NCI-H446 (cell line): Measurements from ENCODE around the gene ZNF765.
A peak's percentile ranks its signal among the peaks of the same experiment; 100 is the strongest.
"Not testable (repeated sequence)": the region's sequence is repeated elsewhere in the genome, so short reads cannot be mapped to it uniquely, and the experiment has no call there.

Experiments
- DNase-seq, 2 experiments: peaks; one replicate each; lab custom pipeline; 2025; lab: John Stamatoyannopoulos, UW

ZNF765 gene

GRCh38 chr19:53394974-53395839 is at the start of gene ZNF765:
TSS of gene ZNF765 (plus strand) at chr19:53395149. CDS start at chr19:53398016, 2,867 bp downstream.
- DNase-seq, result peak; percentile 69 to 90

- no peak for DNase-seq
These were observed 39.2 kb upstream of the ZNF765 start for GRCh38 chr19:53355739-53356138.

GRCh38 chr19:53357821-53358581 is 36.9 kb upstream of the ZNF765 start:
- no peak for DNase-seq

GRCh38 chr19:53360056-53360455 is 34.9 kb upstream of the ZNF765 start:
- not testable (repeated sequence) for DNase-seq

GRCh38 chr19:53365134-53365898 is 29.6 kb upstream of the ZNF765 start, which contains the start of gene ZNF525:
TSS of gene ZNF525 (plus strand) at chr19:53365705. CDS start at chr19:53372282, 6,577 bp downstream.
- DNase-seq, result peak; percentile 18 to 79

- no peak for DNase-seq
These were observed 29.0 kb upstream of the ZNF765 start for GRCh38 chr19:53365899-53366493.

GRCh38 chr19:53372196-53372595 is 22.8 kb upstream of the ZNF765 start:
- DNase-seq, result no peak

GRCh38 chr19:53374288-53374687 is 20.7 kb upstream of the ZNF765 start:
- no peak for DNase-seq

GRCh38 chr19:53374743-53375142 is 20.2 kb upstream of the ZNF765 start:
- no peak for DNase-seq

- DNase-seq, result no peak
These were observed 13.6 kb upstream of the ZNF765 start for GRCh38 chr19:53381376-53381775.

GRCh38 chr19:53388168-53388567 is 6.8 kb upstream of the ZNF765 start:
- no peak for DNase-seq

- DNase-seq, result no peak
These were observed 6.0 kb upstream of the ZNF765 start for GRCh38 chr19:53388904-53389303.

GRCh38 chr19:53389571-53389970 is 5.4 kb upstream of the ZNF765 start:
- no peak for DNase-seq

GRCh38 chr19:53389978-53390377 is 5.0 kb upstream of the ZNF765 start:
- no peak for DNase-seq

- no peak for DNase-seq
These were observed 401 bp upstream of the ZNF765 start for GRCh38 chr19:53394522-53394973.

- DNase-seq, result not testable (repeated sequence)
These were observed 1.0 kb downstream of the ZNF765 start for GRCh38 chr19:53395840-53396524.

GRCh38 chr19:53396525-53396868 is 1.5 kb downstream of the ZNF765 start:
- no peak for DNase-seq

GRCh38 chr19:53397918-53398317 is 3.0 kb downstream of the ZNF765 start:
- not testable (repeated sequence) for DNase-seq

- no peak for DNase-seq
These were observed 14.7 kb downstream of the ZNF765 start for GRCh38 chr19:53409505-53410204.

GRCh38 chr19:53420520-53421315 is 25.8 kb downstream of the ZNF765 start:
- DNase-seq, result not testable (repeated sequence)
